ENCODE measurements around the gene BEST2.

The BEST2 gene

DNA sequence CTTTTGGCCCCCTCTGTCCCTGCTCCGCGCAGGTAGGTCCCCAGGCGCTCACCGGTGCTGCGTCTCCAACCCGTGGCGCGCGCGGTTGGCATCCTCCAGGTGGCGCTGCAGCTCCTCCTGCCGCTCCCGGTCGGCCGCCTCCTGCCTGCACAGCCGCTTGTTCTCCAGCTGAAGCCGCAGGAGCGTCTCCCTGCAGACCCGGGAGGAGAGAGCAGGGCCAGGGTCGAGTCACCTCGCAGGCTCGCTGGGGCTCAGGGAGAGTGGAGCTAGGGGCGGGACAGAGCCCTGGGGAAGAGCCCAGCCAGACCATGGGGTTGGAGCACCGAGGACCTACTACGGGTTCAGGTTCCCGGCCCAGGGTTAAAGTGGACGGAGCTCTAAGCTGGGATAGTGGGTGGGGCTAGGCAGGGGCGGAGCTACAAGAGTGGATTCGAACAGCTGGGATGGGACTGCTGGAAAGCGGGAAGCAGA is 14.5 kb downstream of the BEST2 start:
- ATAC-seq: no peak

DNA sequence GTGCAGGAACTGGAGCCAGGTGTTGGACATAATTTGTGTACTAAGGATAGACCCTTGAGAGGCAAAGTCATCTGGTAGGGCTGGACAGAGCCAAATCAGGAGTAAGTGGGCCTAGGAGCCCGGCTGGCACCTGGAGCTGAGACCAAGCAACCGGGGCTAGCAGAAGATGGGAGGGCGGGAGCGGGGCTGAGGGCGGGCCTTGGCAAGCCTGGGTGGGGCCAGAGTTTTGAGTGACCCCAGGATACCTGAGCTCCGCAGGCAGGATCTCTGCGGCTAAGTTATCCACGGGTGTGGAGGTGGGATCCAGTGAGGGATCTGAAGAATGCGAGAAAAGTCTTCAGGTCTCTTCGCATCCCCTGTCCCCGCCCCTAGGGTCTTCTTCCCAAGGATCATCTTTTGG is 15.6 kb downstream of the BEST2 start:
- TF ChIP-seq SNAI2 (CRISPR knock-in tag; IDR thresholded peaks at IDR 0.05) (no peak), ZNF70 (CRISPR knock-in tag; IDR thresholded peaks at IDR 0.05) (no peak), TOX (CRISPR knock-in tag; IDR thresholded peaks at IDR 0.05; ENCODE audit: borderline replicate concordance) (no peak), ESRRG (CRISPR knock-in tag; IDR thresholded peaks at IDR 0.05) (no peak), ZC3H10 (CRISPR knock-in tag; IDR thresholded peaks at IDR 0.05) (no peak)
- TF ChIP-seq, protein P1, sequence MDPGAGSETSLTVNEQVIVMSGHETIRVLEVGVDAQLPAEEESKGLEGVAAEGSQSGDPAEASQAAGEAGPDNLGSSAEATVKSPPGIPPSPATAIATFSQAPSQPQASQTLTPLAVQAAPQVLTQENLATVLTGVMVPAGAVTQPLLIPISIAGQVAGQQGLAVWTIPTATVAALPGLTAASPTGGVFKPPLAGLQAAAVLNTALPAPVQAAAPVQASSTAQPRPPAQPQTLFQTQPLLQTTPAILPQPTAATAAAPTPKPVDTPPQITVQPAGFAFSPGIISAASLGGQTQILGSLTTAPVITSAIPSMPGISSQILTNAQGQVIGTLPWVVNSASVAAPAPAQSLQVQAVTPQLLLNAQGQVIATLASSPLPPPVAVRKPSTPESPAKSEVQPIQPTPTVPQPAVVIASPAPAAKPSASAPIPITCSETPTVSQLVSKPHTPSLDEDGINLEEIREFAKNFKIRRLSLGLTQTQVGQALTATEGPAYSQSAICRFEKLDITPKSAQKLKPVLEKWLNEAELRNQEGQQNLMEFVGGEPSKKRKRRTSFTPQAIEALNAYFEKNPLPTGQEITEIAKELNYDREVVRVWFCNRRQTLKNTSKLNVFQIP (CRISPR knock-in tag; IDR thresholded peaks at IDR 0.05; ENCODE audit: borderline replicate concordance, low read depth): no peak
- no peak for ATAC-seq

More for the DNA sequence above, 14.5 kb downstream of the BEST2 start:
- TF ChIP-seq TOX (CRISPR knock-in tag; IDR thresholded peaks at IDR 0.05; ENCODE audit: borderline replicate concordance) (no peak), TCF4 (CRISPR knock-in tag; IDR thresholded peaks at IDR 0.05; ENCODE audit: borderline replicate concordance) (no peak), ARNTL (CRISPR knock-in tag; IDR thresholded peaks at IDR 0.05; ENCODE audit: borderline replicate concordance, low read depth) (no peak), ZC3H10 (CRISPR knock-in tag; IDR thresholded peaks at IDR 0.05) (no peak), RARB (CRISPR knock-in tag; IDR thresholded peaks at IDR 0.05) (no peak), ZNF70 (CRISPR knock-in tag; IDR thresholded peaks at IDR 0.05) (no peak), ZNF565 (CRISPR knock-in tag; conservative IDR thresholded peaks at IDR 0.05; ENCODE audit: low read depth) (no peak), ZFP3 (CRISPR knock-in tag; IDR thresholded peaks at IDR 0.05) (no peak), ZFP30 (CRISPR knock-in tag; IDR thresholded peaks at IDR 0.05) (no peak), PPARA (CRISPR knock-in tag; IDR thresholded peaks at IDR 0.05; ENCODE audit: borderline replicate concordance) (no peak), ESRRG (CRISPR knock-in tag; IDR thresholded peaks at IDR 0.05) (no peak)
- TF ChIP-seq, protein P2, sequence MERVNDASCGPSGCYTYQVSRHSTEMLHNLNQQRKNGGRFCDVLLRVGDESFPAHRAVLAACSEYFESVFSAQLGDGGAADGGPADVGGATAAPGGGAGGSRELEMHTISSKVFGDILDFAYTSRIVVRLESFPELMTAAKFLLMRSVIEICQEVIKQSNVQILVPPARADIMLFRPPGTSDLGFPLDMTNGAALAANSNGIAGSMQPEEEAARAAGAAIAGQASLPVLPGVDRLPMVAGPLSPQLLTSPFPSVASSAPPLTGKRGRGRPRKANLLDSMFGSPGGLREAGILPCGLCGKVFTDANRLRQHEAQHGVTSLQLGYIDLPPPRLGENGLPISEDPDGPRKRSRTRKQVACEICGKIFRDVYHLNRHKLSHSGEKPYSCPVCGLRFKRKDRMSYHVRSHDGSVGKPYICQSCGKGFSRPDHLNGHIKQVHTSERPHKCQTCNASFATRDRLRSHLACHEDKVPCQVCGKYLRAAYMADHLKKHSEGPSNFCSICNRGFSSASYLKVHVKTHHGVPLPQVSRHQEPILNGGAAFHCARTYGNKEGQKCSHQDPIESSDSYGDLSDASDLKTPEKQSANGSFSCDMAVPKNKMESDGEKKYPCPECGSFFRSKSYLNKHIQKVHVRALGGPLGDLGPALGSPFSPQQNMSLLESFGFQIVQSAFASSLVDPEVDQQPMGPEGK (CRISPR knock-in tag; IDR thresholded peaks at IDR 0.05; ENCODE audit: borderline replicate concordance): no peak

DNA sequence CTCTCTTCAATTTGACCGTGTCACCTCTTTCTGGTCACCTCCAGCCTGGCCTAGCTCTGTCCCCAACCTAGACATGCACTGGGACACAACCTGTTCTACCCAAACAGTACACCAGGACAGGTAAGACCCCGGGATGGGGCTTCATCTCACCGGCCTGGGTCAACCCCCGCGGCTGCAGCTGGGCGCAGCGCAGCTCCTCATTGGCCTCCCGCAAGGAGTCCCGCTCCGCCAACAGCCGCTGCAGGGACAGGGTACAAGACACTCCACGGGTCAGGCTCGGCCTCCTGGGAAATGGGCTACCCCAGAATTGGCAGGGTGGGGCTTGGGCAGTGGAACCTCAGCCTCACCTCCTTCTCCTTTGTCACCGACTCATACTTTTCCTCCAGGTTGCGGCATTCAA is 16.1 kb downstream of the BEST2 start:
- TF ChIP-seq ZFP30 (CRISPR knock-in tag; IDR thresholded peaks at IDR 0.05) (no peak), OSR1 (CRISPR knock-in tag; IDR thresholded peaks at IDR 0.05) (no peak), SNAI2 (CRISPR knock-in tag; IDR thresholded peaks at IDR 0.05) (no peak), ZNF8 (CRISPR knock-in tag; IDR thresholded peaks at IDR 0.05) (no peak), ZC3H10 (CRISPR knock-in tag; IDR thresholded peaks at IDR 0.05) (no peak), RARB (CRISPR knock-in tag; IDR thresholded peaks at IDR 0.05) (no peak), ESRRG (CRISPR knock-in tag; IDR thresholded peaks at IDR 0.05) (no peak), ZNF70 (CRISPR knock-in tag; IDR thresholded peaks at IDR 0.05) (no peak), BACH2 (CRISPR knock-in tag; IDR thresholded peaks at IDR 0.05; ENCODE audit: borderline replicate concordance) (no peak), ARNTL (CRISPR knock-in tag; IDR thresholded peaks at IDR 0.05; ENCODE audit: borderline replicate concordance, low read depth) (no peak), ZNF565 (CRISPR knock-in tag; conservative IDR thresholded peaks at IDR 0.05; ENCODE audit: low read depth) (no peak), ZFP3 (CRISPR knock-in tag; IDR thresholded peaks at IDR 0.05) (no peak)
- TF ChIP-seq, protein P3, sequence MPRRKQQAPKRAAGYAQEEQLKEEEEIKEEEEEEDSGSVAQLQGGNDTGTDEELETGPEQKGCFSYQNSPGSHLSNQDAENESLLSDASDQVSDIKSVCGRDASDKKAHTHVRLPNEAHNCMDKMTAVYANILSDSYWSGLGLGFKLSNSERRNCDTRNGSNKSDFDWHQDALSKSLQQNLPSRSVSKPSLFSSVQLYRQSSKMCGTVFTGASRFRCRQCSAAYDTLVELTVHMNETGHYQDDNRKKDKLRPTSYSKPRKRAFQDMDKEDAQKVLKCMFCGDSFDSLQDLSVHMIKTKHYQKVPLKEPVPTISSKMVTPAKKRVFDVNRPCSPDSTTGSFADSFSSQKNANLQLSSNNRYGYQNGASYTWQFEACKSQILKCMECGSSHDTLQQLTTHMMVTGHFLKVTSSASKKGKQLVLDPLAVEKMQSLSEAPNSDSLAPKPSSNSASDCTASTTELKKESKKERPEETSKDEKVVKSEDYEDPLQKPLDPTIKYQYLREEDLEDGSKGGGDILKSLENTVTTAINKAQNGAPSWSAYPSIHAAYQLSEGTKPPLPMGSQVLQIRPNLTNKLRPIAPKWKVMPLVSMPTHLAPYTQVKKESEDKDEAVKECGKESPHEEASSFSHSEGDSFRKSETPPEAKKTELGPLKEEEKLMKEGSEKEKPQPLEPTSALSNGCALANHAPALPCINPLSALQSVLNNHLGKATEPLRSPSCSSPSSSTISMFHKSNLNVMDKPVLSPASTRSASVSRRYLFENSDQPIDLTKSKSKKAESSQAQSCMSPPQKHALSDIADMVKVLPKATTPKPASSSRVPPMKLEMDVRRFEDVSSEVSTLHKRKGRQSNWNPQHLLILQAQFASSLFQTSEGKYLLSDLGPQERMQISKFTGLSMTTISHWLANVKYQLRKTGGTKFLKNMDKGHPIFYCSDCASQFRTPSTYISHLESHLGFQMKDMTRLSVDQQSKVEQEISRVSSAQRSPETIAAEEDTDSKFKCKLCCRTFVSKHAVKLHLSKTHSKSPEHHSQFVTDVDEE (CRISPR knock-in tag; IDR thresholded peaks at IDR 0.05): no peak
- TF ChIP-seq, protein P4, sequence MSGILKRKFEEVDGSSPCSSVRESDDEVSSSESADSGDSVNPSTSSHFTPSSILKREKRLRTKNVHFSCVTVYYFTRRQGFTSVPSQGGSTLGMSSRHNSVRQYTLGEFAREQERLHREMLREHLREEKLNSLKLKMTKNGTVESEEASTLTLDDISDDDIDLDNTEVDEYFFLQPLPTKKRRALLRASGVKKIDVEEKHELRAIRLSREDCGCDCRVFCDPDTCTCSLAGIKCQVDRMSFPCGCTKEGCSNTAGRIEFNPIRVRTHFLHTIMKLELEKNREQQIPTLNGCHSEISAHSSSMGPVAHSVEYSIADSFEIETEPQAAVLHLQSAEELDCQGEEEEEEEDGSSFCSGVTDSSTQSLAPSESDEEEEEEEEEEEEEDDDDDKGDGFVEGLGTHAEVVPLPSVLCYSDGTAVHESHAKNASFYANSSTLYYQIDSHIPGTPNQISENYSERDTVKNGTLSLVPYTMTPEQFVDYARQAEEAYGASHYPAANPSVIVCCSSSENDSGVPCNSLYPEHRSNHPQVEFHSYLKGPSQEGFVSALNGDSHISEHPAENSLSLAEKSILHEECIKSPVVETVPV (CRISPR knock-in tag; IDR thresholded peaks at IDR 0.05): no peak
- ATAC-seq: no peak

DNA sequence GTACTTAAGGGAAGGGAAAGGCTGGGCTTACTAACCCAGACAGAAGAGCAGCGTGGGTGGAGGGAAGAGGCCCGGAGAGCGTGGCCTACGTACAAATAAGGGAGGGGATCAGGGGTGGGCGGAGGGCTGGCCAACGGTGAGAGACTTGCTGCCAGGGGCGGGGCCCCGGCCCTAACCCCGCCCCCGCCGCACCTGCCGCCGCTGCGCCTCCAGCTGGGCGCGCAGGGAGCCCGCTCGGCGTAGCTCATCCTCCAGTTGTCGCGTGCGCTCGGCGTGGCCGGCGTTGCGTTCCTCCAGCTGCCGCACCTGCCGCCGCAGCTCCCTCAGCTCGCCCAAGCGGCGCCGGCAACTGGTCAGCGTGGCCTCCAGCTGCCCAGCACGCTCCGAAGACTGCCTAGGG is 18.1 kb downstream of the BEST2 start:
- no peak for TF ChIP-seq TCF4 (CRISPR knock-in tag; IDR thresholded peaks at IDR 0.05; ENCODE audit: borderline replicate concordance)
- no peak for TF ChIP-seq ZNF70 (CRISPR knock-in tag; IDR thresholded peaks at IDR 0.05)
- ATAC-seq: no peak
